Measurements from ENCODE around the gene CNTNAP4.

The CNTNAP4 gene

DNA sequence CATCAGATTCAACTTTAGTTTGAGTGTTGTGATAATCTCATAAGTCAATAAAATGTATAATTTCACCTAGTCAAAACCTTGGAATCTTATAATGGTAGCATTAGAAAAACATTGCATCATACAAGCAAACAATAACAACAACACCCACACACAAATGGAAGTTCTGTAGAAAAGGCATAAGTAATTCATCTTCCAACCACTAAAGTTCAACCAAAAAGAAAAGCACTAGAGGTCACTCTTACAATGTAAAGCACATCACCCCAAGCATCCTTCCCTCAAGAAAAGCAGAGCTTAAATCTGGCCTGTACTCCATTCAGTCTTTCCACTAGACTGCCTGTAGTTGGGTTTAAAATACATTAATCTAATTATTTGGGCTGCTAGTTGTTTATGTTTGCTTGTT, 1.8 kb downstream of the CNTNAP4 start:
- ATAC-seq (replicated peaks; ENCODE audit: extremely low read depth, poor library complexity, severe bottlenecking) (no peak), DNase-seq (ENCODE audit: low spot score in 2 of 2) (no peak)
- H3K36me3 Mint-ChIP-seq (ENCODE audit: insufficient read depth) = no peaks in the 10 kb centered on the region

DNA sequence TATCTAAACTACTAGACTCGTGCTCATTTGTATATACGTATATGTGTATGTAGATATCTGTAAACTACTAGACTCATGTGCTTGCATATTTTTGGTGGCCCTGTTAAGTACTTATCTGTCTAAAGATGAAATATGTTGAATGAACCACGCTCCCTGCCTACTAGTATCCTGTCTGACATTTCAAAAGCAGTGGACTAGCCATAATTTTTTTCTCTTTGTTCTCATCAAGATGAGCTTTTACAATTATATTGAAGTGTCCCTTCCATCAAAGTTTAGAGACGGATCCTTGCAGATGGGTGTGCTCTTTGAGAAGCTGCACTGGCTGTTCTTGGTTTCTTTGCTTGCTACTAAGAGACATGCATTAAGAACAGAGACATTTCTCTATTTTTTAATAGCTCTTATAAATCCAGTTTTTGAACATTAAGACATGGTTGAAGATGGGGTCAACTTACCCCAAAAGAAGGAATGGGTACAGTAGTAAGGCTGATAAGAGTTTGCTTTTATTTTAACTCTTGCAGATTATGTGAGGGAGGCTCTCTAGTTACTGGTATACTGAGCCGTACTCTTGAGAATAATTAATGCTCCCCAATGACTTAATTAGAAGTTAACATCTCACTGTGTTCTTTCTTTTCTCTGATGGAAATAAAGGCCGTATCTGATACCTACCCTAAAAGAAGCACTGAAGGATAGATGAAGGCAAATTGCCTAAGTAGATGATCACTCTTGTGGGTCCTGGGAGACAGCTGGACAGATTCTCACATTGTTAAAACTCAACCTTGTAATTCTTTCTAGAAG, 3.4 kb downstream of the CNTNAP4 start:
- Mint-ChIP-seq H3K27ac (ENCODE audit: low read depth) (no peak overlapping the region), H3K4me1 (no peaks in the 10 kb centered on the region), H3K9me3 (peaks cover 5% of the 10 kb centered on the region), H3K27me3 (no peaks in the 10 kb centered on the region), H3K4me3 (no peak overlapping the region), H3K36me3 (ENCODE audit: insufficient read depth) (no peaks in the 10 kb centered on the region)
- ATAC-seq (replicated peaks; ENCODE audit: extremely low read depth, poor library complexity, severe bottlenecking) = no peak
- no peak for DNase-seq (ENCODE audit: low spot score in 2 of 2)

More for the DNA sequence above, 1.8 kb downstream of the CNTNAP4 start:
- Mint-ChIP-seq H3K9me3 (peaks cover 5% of the 10 kb centered on the region), H3K4me3 (no peak overlapping the region), H3K27me3 (no peaks in the 10 kb centered on the region), H3K4me1 (no peaks in the 10 kb centered on the region), H3K27ac (ENCODE audit: low read depth) (no peak overlapping the region)

DNA sequence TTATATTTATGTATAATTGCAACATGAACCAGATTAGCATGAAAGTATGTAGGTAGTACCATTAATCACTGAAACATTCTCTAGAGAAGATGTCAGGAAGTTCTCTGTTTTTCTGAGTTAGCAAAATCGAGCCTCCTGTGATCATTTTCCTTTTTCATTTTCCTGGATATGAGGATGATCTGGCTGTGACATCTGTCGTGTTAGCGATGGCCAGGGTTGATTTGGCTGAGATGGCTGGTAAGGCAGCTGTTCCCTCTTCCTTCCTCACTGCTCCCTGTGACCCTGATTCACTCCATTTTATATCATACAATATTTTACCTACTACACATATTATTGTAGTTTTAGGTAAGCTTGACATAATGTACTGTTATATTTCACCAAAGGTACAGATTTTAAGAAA, 10.3 kb downstream of the CNTNAP4 start:
- Mint-ChIP-seq H3K27ac (ENCODE audit: low read depth) (no peak overlapping the region), H3K4me3 (no peak overlapping the region), H3K4me1 (no peaks in the 10 kb centered on the region), H3K9me3 (peaks cover 35% of the 10 kb centered on the region), H3K36me3 (ENCODE audit: insufficient read depth) (peaks cover 2% of the 10 kb centered on the region), H3K27me3 (no peaks in the 10 kb centered on the region)
- DNase-seq (ENCODE audit: low spot score in 2 of 2) = no peak
- ATAC-seq (replicated peaks; ENCODE audit: extremely low read depth, poor library complexity, severe bottlenecking) = no peak

DNA sequence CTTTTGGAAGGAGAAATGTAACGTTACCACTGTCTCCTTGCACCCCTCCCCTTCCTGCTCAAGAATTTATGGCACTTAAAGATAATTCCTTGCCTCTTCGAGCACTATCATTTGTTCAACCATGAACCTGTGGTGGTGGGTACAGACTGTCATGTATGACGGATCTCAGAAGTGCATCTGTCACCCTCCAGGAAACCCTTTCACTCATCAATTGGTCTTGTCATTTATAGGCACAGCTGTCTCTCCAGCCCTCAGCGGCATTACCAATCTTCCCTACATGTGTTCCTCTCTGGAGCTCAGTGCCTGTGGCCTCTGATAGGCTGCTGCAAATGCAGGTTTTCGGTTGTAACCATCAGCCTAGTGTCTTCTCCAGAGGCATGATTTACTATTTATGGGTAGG, 15.0 kb downstream of the CNTNAP4 start:
- Mint-ChIP-seq H3K4me1 (no peaks in the 10 kb centered on the region), H3K27me3 (no peaks in the 10 kb centered on the region), H3K27ac (ENCODE audit: low read depth) (no peak overlapping the region), H3K4me3 (no peak overlapping the region), H3K36me3 (ENCODE audit: insufficient read depth) (peaks cover 2% of the 10 kb centered on the region), H3K9me3 (peaks cover 50% of the 10 kb centered on the region)
- ATAC-seq (replicated peaks; ENCODE audit: extremely low read depth, poor library complexity, severe bottlenecking) (no peak), DNase-seq (ENCODE audit: low spot score in 2 of 2) (no peak)

DNA sequence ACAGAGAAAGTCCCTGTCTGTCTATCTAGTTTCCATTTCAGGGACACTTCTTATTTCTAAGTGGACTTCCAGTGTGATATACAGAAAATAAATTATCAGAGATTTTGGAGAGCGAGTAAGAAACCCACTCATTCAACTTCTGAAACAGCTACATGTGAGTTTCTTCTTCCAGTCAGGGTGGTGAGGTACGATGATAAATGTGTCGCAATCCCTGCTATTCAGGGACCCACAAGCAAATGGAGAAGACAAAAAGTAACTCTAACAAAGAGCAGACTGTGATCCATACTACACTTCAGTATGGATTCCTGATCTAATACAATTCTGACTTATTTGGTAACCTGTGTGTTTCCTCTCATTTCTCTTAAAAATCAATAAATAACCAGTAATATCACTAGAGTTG, 16.8 kb downstream of the CNTNAP4 start:
- H3K9me3 Mint-ChIP-seq = peaks cover 47% of the 10 kb centered on the region
- ATAC-seq (replicated peaks; ENCODE audit: extremely low read depth, poor library complexity, severe bottlenecking) = no peak
- H3K4me3 Mint-ChIP-seq = no peak overlapping the region

DNA sequence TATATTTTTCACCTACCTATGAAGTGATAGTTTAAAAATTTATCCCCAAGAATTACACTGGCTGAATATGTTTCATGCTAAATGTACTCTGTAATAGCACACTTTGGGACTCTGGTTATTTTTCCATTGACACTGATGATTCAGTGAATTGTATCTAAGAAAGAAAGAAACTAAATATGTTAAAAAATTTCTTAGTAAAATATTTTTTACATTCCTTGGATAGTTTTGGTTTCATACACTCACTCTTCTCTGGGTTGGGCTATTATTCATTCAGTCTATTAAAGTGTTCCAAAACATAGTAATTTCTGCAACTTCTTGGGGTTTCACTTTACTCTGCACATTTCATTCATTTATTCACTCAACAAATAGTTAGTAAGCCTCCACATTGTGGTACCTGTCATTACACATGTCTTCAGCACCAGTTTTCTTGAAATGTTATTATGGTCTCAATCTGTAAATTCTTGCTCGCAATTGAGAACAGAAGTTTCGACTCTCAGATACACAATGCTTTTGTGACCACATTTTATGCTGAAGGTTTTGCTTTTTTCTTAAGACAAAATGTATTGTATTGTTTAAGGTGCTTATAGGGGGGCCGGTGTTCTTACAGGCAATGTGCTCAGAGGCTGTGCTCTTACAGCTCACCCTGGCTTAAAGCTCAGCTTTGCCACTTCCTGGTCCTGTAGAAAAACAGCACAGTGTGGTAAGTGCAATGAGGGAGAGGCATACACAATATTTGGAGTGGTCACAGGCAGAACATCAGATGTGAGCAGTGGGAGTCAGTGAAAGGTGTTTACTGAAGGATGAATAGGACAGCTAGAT, 17.4 kb downstream of the CNTNAP4 start:
- DNase-seq (ENCODE audit: low spot score in 2 of 2) = no peak
- H3K36me3 Mint-ChIP-seq (ENCODE audit: insufficient read depth) = no peaks in the 10 kb centered on the region
- no peak overlapping the region for H3K4me3 Mint-ChIP-seq
- H3K27me3 Mint-ChIP-seq = no peaks in the 10 kb centered on the region
- no peak overlapping the region for H3K27ac Mint-ChIP-seq (ENCODE audit: low read depth)
- no peak for ATAC-seq (replicated peaks; ENCODE audit: extremely low read depth, poor library complexity, severe bottlenecking)
- H3K9me3 Mint-ChIP-seq = peaks cover 46% of the 10 kb centered on the region
- no peaks in the 10 kb centered on the region for H3K4me1 Mint-ChIP-seq

More for the DNA sequence above, 16.8 kb downstream of the CNTNAP4 start:
- Mint-ChIP-seq H3K4me1 (no peaks in the 10 kb centered on the region), H3K27me3 (no peaks in the 10 kb centered on the region), H3K36me3 (ENCODE audit: insufficient read depth) (no peaks in the 10 kb centered on the region), H3K27ac (ENCODE audit: low read depth) (no peak overlapping the region)
- DNase-seq (ENCODE audit: low spot score in 2 of 2) = no peak

DNA sequence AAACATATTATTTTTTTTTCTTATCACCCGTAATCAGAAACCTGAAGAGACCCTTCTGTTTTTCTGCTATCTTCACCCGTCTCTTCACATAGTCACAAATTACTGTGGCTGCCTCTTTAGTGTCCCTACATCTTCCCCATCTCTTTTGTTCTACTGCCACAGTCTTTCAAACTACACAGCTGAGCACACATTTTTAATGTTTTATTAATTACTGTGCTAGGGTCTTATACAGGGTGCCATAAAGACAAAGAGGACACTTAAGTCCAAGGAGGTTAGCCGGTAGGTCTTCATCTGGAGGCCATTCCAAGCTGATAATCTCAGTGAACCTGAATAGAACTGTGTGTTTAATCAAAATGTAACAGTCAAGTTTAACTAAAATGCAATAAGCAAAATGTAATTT, 20.7 kb downstream of the CNTNAP4 start:
- Mint-ChIP-seq H3K27me3 (no peaks in the 10 kb centered on the region), H3K4me3 (no peak overlapping the region), H3K36me3 (ENCODE audit: insufficient read depth) (no peaks in the 10 kb centered on the region), H3K27ac (ENCODE audit: low read depth) (no peak overlapping the region), H3K4me1 (no peaks in the 10 kb centered on the region), H3K9me3 (peaks cover 37% of the 10 kb centered on the region)
- no peak for DNase-seq (ENCODE audit: low spot score in 2 of 2)
- no peak for ATAC-seq (replicated peaks; ENCODE audit: extremely low read depth, poor library complexity, severe bottlenecking)

DNA sequence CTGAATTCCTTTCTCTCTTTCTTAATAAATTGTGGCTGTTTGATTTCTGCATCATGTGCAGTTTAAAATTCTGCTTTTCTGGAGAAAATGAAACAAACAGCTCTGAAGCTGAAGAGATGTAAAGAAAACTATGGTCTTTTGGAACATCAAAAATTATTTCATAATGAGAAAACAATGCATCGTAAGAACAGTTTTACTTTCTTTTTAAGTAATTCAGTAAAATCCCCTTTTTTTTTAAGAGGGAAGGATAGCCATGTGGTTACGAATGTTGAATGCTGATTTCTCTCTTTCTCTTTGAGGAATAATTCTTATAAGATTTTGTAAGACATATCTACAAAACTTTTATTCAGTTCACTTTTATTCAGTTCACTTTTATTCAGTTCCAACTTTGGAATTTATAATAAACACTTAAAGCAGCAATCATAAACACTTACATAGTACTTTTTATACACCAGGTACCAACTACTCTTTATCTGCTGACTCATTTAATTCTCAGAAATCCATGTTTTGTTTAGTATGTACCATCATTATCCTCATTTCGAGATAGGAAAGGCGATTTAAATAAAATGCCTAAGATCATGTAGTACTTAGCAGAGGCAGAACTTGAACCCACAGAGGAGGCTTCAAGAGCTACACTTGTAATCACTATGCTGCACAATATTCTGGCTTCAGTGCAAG, 26.6 kb downstream of the CNTNAP4 start:
- Mint-ChIP-seq H3K27me3 (no peaks in the 10 kb centered on the region), H3K4me1 (no peaks in the 10 kb centered on the region), H3K36me3 (ENCODE audit: insufficient read depth) (no peaks in the 10 kb centered on the region), H3K27ac (ENCODE audit: low read depth) (no peak overlapping the region), H3K9me3 (peaks cover 23% of the 10 kb centered on the region), H3K4me3 (no peak overlapping the region)
- ATAC-seq (replicated peaks; ENCODE audit: extremely low read depth, poor library complexity, severe bottlenecking) (no peak), DNase-seq (ENCODE audit: low spot score in 2 of 2) (no peak)

DNA sequence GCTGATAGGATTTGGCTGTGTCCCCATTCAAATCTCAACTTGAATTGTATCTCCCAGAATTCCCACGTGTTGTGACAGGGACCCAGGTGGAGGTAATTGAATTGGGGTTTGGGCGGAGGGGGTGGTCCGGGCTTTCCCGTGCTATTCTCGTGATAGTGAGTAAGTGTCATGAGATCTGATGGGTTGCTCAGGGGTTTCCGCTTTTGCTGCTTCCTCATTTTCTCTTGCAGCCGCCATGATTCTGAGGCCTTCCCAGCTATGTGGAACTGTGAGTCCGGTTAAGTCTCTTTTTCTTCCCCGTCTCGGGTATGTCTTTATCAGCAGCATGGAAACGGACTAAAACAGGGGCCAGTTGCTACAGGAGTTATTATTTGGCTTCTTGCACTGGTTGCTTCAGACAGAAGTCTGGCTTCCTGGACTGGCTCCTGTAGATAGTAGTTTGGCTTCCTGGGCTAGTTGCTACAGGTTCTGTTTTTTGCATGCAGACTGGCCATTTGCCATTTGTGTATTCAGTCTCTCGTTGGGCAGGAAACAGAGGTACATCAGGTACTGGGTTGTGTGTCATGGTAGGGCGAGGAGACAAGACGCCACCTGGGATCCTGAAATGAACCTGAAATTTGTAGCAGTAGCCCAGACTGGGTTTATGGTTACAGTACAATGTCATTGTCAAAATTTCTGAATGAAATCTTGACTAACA, 32.6 kb downstream of the CNTNAP4 start:
- Mint-ChIP-seq H3K4me1 (no peaks in the 10 kb centered on the region), H3K36me3 (ENCODE audit: insufficient read depth) (no peaks in the 10 kb centered on the region), H3K27ac (ENCODE audit: low read depth) (no peak overlapping the region), H3K27me3 (no peaks in the 10 kb centered on the region), H3K9me3 (peaks cover 11% of the 10 kb centered on the region), H3K4me3 (no peak overlapping the region)
- no peak for DNase-seq (ENCODE audit: low spot score in 2 of 2)
- ATAC-seq (replicated peaks; ENCODE audit: extremely low read depth, poor library complexity, severe bottlenecking) = no peak

DNA sequence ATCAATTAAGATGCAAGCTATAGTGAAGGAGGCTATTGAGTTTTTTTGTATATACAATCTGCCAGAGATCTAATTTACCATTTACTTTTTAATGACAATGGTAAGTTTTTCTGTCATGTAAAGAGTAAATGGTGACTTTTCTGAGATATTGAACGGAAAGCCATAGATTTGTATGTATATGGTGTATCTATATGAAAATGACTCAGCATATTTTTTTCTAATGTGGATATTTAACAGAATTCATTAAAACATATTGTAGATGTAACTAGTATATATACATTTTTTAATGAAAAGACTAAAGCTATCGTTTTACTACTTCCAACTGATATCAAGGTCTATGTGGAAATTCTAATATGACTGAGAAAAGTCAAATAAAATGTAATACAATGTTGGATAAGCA, 34.1 kb downstream of the CNTNAP4 start:
- Mint-ChIP-seq H3K36me3 (ENCODE audit: insufficient read depth) (no peaks in the 10 kb centered on the region), H3K4me1 (no peaks in the 10 kb centered on the region), H3K4me3 (no peak overlapping the region), H3K9me3 (peaks cover 7% of the 10 kb centered on the region), H3K27ac (ENCODE audit: low read depth) (no peak overlapping the region), H3K27me3 (no peaks in the 10 kb centered on the region)
- no peak for DNase-seq (ENCODE audit: low spot score in 2 of 2)
- no peak for ATAC-seq (replicated peaks; ENCODE audit: extremely low read depth, poor library complexity, severe bottlenecking)

DNA sequence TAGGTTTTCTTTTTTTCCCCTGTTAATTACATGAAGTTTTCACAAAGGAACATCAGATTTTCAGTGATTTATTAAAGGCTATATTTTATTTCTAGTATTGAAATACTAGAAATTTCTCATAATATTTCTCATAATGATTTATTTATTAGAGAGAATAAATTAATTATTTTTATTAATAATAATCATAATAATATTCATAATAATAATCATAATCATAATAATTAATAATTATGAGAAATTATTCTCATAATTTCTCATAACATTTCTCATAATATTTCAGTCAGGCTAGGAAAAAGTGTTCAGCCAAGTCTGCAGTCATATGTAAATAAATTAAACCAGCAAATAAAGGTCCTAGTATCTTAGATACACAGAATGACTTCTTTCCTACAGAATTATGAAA, 41.4 kb downstream of the CNTNAP4 start:
- peaks cover 22% of the 10 kb centered on the region for H3K9me3 Mint-ChIP-seq
- no peaks in the 10 kb centered on the region for H3K36me3 Mint-ChIP-seq (ENCODE audit: insufficient read depth)
- no peak overlapping the region for H3K4me3 Mint-ChIP-seq
- no peak overlapping the region for H3K27ac Mint-ChIP-seq (ENCODE audit: low read depth)
- ATAC-seq (replicated peaks; ENCODE audit: extremely low read depth, poor library complexity, severe bottlenecking) (no peak), DNase-seq (ENCODE audit: low spot score in 2 of 2) (no peak)
- no peaks in the 10 kb centered on the region for H3K4me1 Mint-ChIP-seq
- H3K27me3 Mint-ChIP-seq = no peaks in the 10 kb centered on the region

DNA sequence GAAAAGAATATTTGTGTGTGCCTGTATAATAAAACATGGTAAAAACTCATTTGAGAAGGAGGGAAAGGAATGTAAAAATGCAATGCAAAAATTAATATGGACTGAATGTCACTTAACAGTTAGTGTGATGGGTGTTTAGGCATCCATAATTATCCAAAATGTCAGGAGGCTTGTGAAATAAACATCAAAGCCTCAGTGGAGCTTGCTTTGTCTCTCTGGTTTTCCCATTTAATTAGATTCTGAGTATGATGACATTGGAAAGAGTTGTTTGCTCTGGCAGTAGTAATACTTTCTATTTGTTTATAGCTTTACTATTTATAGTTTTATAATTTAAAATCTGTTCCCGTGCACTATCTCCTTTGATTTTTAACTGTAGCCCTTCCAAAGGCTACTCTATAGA, 51.9 kb downstream of the CNTNAP4 start:
- DNase-seq (ENCODE audit: low spot score in 2 of 2) = no peak
- no peak overlapping the region for H3K4me3 Mint-ChIP-seq
- no peaks in the 10 kb centered on the region for H3K36me3 Mint-ChIP-seq (ENCODE audit: insufficient read depth)
- H3K4me1 Mint-ChIP-seq = no peaks in the 10 kb centered on the region
- H3K27ac Mint-ChIP-seq (ENCODE audit: low read depth) = no peak overlapping the region
- no peaks in the 10 kb centered on the region for H3K27me3 Mint-ChIP-seq
- H3K9me3 Mint-ChIP-seq = peaks cover 5% of the 10 kb centered on the region
- ATAC-seq (replicated peaks; ENCODE audit: extremely low read depth, poor library complexity, severe bottlenecking) = no peak
